Left renal cortex interstitium (tissue), 4 donors: Measurements from ENCODE around the gene PCSK1. TPM values are rescaled to one million over a fixed set of nuclear protein-coding genes. Genes with fewer than 3 reads are reported as not detected.

Source experiments
- DNase-seq, 4 donors: peaks; one replicate each; pipeline ENCODE4 v3.0.0-alpha.2; 2013; ENCODE audit warnings: low read depth in 4 of 4, low spot score in 2 of 4, missing footprints in 1 of 4
- polyA plus RNA-seq, 4 donors: library from polyadenylated mRNA; unstranded; fragments of 120-200 nt; gene quantifications; one replicate each; pipeline ENCODE4 v1.2.1, GENCODE V29; 2013; ENCODE audit not compliant: insufficient read length in 4 of 4

Gene PCSK1
- under 1 TPM; 0.16 to 0.22 (median 0.18) TPM for polyA plus RNA-seq

GRCh38 chr5:96433066-96433447, at the start of gene PCSK1:
Gene PCSK1, minus strand, starts transcription at chr5:96433248. Its CDS starts 206 bp downstream, at chr5:96433042.
- DNase-seq, result no peak

- DNase-seq, result no peak
These were observed 48.8 kb upstream of the PCSK1 start for GRCh38 chr5:96481867-96482266.

GRCh38 chr5:96481009-96481786, 48.1 kb upstream of the PCSK1 start:
- no peak for DNase-seq

- DNase-seq, result no peak
These were observed 45.9 kb upstream of the PCSK1 start for GRCh38 chr5:96478983-96479382.

- DNase-seq, result no peak
These were observed 43.6 kb upstream of the PCSK1 start for GRCh38 chr5:96476654-96477053.

- DNase-seq, result no peak
These were observed 41.0 kb upstream of the PCSK1 start for GRCh38 chr5:96474073-96474472.

GRCh38 chr5:96473155-96473554, 40.1 kb upstream of the PCSK1 start:
- no peak for DNase-seq

GRCh38 chr5:96470785-96471184, 37.7 kb upstream of the PCSK1 start:
- DNase-seq, result no peak

GRCh38 chr5:96468956-96469355, 35.9 kb upstream of the PCSK1 start:
- DNase-seq, result no peak

GRCh38 chr5:96463091-96463490, 30.0 kb upstream of the PCSK1 start:
- no peak for DNase-seq

GRCh38 chr5:96459313-96460121, 26.5 kb upstream of the PCSK1 start:
- DNase-seq, result no peak

- no peak for DNase-seq
These were observed 25.1 kb upstream of the PCSK1 start for GRCh38 chr5:96458176-96458575.

GRCh38 chr5:96455789-96456188, 22.7 kb upstream of the PCSK1 start:
- no peak for DNase-seq

- no peak for DNase-seq
These were observed 20.3 kb upstream of the PCSK1 start for GRCh38 chr5:96453394-96453793.

GRCh38 chr5:96447949-96448348, 14.9 kb upstream of the PCSK1 start:
- DNase-seq, result no peak

GRCh38 chr5:96440185-96440538, 7.1 kb upstream of the PCSK1 start:
- DNase-seq, result no peak

- DNase-seq, result no peak
These were observed 6.6 kb upstream of the PCSK1 start for GRCh38 chr5:96439477-96440184.

GRCh38 chr5:96434201-96434645, 1.2 kb upstream of the PCSK1 start:
- DNase-seq, result peak; percentile 36 to 74 (median 52)

- no peak for DNase-seq
These were observed 607 bp downstream of the PCSK1 start for GRCh38 chr5:96432216-96433065.
